WERI-Rb-1 (cell line): ENCODE results near the gene CEP76.

Experiments used
- DNase-seq: peaks from one replicate; pipeline ENCODE4 v3.0.0-alpha.2; 2020
- H3K27ac ChIP-seq: fragments of 250-450 bp; sonication (Bioruptor Pico); 2 replicates; pipeline ENCODE4 v1.5.1; 2020; ENCODE audit warnings: mild to moderate bottlenecking, moderate library complexity
- H3K27me3 ChIP-seq: fragments of 250-450 bp; sonication (Bioruptor Pico); 2 replicates; pipeline ENCODE4 v1.5.1; 2021; ENCODE audit warnings: mild to moderate bottlenecking, low read depth, moderate library complexity; ENCODE audit not compliant: insufficient read depth, severe bottlenecking
- H3K36me3 ChIP-seq: fragments of 250-450 bp; sonication (Bioruptor Pico); 2 replicates; pipeline ENCODE4 v1.5.1; 2020; ENCODE audit warnings: mild to moderate bottlenecking, moderate library complexity
- H3K4me3 ChIP-seq: 2 replicates; pipeline ENCODE4 v1.5.1; 2011; ENCODE audit warnings: low read depth, mild to moderate bottlenecking, control low read depth, low read length
- H3K9me3 ChIP-seq: fragments of 250-450 bp; sonication (Bioruptor Pico); 2 replicates; pipeline ENCODE4 v1.5.1; 2021; ENCODE audit warnings: mild to moderate bottlenecking, moderate library complexity; ENCODE audit not compliant: severe bottlenecking
- TF ChIP-seq, protein P1 (sequence below): IDR thresholded peaks from 2 replicates; pipeline ENCODE4 v1.5.1; 2011; ENCODE audit warnings: low read depth, mild to moderate bottlenecking, control low read depth, inconsistent platforms, low read length

CEP76 gene

GRCh38 chr18:12722731-12723130 lies 20.2 kb upstream of the CEP76 start:
- H3K27ac ChIP-seq, result no peak overlapping the region
- TF ChIP-seq, protein P1, sequence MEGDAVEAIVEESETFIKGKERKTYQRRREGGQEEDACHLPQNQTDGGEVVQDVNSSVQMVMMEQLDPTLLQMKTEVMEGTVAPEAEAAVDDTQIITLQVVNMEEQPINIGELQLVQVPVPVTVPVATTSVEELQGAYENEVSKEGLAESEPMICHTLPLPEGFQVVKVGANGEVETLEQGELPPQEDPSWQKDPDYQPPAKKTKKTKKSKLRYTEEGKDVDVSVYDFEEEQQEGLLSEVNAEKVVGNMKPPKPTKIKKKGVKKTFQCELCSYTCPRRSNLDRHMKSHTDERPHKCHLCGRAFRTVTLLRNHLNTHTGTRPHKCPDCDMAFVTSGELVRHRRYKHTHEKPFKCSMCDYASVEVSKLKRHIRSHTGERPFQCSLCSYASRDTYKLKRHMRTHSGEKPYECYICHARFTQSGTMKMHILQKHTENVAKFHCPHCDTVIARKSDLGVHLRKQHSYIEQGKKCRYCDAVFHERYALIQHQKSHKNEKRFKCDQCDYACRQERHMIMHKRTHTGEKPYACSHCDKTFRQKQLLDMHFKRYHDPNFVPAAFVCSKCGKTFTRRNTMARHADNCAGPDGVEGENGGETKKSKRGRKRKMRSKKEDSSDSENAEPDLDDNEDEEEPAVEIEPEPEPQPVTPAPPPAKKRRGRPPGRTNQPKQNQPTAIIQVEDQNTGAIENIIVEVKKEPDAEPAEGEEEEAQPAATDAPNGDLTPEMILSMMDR, result no peak
- DNase-seq, result no peak
- H3K27me3 ChIP-seq, result no peaks in the 10 kb centered on the region
- peaks cover 64% of the 10 kb centered on the region for H3K36me3 ChIP-seq
- no peaks in the 10 kb centered on the region for H3K9me3 ChIP-seq
- H3K4me3 ChIP-seq, result no peak overlapping the region

GRCh38 chr18:12721495-12722275 lies 19.2 kb upstream of the CEP76 start:
- no peak overlapping the region for H3K4me3 ChIP-seq
- TF ChIP-seq, protein P1, result no peak
- H3K9me3 ChIP-seq, result no peaks in the 10 kb centered on the region
- H3K27me3 ChIP-seq, result no peaks in the 10 kb centered on the region
- peaks cover 68% of the 10 kb centered on the region for H3K36me3 ChIP-seq
- H3K27ac ChIP-seq, result no peak overlapping the region
- no peak for DNase-seq

DNA sequence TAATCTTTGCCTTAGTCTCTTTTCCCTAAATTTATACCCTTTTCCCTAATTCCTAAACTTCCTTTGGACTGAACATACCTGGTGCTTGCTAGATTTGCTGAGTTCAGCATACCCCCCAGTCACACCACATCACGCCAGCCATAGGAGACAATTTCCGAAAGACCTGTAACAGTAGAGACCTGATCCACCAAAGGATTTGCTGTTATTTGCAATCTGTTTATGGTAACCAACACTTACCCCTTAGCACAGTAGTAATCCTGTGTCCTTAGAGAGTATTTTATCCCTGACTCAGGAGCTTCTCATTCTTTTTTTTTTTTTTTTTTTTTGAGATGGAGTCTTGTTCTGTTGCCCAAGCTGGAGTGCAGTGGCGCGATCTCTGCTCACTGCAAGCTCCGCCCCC lies 8.9 kb upstream of the CEP76 start:
- H3K9me3 ChIP-seq, result no peaks in the 10 kb centered on the region
- H3K27ac ChIP-seq, result no peak overlapping the region
- H3K27me3 ChIP-seq, result no peaks in the 10 kb centered on the region
- TF ChIP-seq, protein P1, result no peak
- no peak for DNase-seq
- H3K4me3 ChIP-seq, result no peak overlapping the region
- H3K36me3 ChIP-seq, result peaks cover 72% of the 10 kb centered on the region

- Histone ChIP-seq H3K27ac (peak overlapping the region; percentile 99), H3K36me3 (peaks cover 54% of the 10 kb centered on the region), H3K4me3 (peak overlapping the region; percentile 99), H3K27me3 (no peaks in the 10 kb centered on the region), H3K9me3 (no peaks in the 10 kb centered on the region)
- TF ChIP-seq, protein P1, result no peak
- no peak for DNase-seq
Observed at GRCh38 chr18:12703664-12704063, 1.1 kb upstream of the CEP76 start.

DNA sequence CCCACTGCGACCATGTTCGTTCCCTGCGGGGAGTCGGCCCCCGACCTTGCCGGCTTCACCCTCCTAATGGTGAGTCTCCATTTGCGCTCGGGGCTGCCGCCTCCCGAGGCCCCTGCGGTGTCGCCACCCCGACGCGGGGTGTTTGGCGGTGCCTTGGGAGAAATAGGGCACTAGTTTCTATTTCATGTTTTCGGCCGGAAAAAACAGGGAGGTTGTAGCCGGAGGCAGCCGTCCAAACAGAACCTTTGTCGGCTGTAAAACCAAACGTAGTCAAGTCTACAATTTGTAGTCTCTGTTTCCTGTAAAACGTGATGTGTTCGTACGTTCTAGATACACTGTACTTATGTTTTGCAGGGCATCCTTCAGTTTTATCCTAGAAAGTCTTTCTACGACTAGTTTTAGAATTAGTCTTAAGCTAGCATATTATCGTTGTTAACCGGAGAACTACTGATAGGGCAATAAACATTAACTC lies 609 bp upstream of the CEP76 start:
- H3K9me3 ChIP-seq, result no peaks in the 10 kb centered on the region
- H3K27ac ChIP-seq, result peak overlapping the region; percentile 99
- peaks cover 56% of the 10 kb centered on the region for H3K36me3 ChIP-seq

More for the DNA sequence above, 609 bp upstream of the CEP76 start:
- DNase-seq, result no peak
- H3K27me3 ChIP-seq, result no peaks in the 10 kb centered on the region
- TF ChIP-seq, protein P1, result no peak
- peak overlapping the region; percentile 99 for H3K4me3 ChIP-seq
